WI38 (cell line): ENCODE measurements around the gene AFF3.
"Not testable (repeated sequence)": the region's sequence is repeated elsewhere in the genome, so short reads cannot be mapped to it uniquely, and the experiment has no call there.

Experiments used
- H3K4me3 ChIP-seq: 2 replicates; pipeline ENCODE4 v1.5.1; 2011; ENCODE audit warnings: low read depth, mild to moderate bottlenecking, control low read depth, low read length
- TF ChIP-seq, protein P1 (sequence below): IDR thresholded peaks from 2 replicates; pipeline ENCODE4 v1.5.1; 2012; ENCODE audit warnings: low read depth, mild to moderate bottlenecking, control low read depth, low read length

The AFF3 gene

GRCh38 chr2:99776906-99777646 is 365.3 kb downstream of the AFF3 start:
- no peak overlapping the region for H3K4me3 ChIP-seq
- TF ChIP-seq, protein P1, sequence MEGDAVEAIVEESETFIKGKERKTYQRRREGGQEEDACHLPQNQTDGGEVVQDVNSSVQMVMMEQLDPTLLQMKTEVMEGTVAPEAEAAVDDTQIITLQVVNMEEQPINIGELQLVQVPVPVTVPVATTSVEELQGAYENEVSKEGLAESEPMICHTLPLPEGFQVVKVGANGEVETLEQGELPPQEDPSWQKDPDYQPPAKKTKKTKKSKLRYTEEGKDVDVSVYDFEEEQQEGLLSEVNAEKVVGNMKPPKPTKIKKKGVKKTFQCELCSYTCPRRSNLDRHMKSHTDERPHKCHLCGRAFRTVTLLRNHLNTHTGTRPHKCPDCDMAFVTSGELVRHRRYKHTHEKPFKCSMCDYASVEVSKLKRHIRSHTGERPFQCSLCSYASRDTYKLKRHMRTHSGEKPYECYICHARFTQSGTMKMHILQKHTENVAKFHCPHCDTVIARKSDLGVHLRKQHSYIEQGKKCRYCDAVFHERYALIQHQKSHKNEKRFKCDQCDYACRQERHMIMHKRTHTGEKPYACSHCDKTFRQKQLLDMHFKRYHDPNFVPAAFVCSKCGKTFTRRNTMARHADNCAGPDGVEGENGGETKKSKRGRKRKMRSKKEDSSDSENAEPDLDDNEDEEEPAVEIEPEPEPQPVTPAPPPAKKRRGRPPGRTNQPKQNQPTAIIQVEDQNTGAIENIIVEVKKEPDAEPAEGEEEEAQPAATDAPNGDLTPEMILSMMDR: no peak

DNA sequence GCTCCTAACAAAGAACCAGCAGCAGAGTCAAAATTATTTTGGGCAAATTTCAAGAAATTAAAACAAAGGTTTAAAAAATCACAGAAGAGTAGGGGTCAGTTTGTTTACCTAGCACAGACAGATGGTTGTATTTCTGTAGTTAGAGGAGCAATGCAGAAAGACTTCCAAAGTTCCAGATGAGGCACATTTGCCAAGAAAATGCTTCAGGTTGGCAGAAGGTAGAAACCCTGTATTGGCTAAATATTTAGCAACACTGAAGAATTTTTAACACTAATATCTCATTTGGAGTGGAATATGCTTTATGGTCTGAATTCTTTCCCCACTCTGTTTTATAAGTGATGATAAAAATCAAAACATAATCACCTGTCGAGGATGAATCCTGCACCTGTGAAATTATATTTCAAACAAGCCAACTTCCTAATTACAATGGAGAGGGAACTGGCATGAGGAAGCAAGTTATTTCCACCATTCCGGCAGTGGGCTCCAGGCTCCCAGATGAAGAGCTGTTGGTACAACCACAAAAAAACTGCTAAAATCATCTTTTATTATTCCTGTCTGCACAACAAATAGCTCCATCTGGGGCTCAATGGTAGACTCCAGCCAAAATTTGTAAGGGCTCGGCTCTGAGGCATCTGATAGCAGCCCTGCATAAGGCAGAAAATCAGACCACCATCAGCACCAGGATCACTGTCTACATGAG is 366.0 kb downstream of the AFF3 start:
- TF ChIP-seq, protein P1: no peak
- no peak overlapping the region for H3K4me3 ChIP-seq

DNA sequence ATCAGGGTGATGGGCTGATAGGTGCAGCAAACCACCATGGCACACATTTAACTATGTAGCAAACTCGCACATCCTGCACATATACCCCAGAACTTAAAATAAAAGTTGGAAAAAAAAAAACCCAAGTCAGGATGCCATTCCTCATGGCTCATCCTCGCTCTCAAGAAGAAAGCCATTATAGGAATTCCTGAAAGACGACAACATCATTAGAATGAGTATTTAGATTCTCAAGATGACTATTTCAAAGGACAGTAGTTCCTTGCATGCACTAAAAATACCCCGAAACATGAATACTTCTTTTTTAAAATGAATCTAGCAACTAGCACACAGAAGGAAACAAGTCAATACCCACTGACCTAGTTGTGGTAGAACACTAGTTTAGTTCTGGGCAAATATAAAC is 366.8 kb downstream of the AFF3 start:
- TF ChIP-seq, protein P1: no peak
- no peak overlapping the region for H3K4me3 ChIP-seq

GRCh38 chr2:99773642-99774041 is 368.7 kb downstream of the AFF3 start:
- not testable (repeated sequence) for H3K4me3 ChIP-seq

DNA sequence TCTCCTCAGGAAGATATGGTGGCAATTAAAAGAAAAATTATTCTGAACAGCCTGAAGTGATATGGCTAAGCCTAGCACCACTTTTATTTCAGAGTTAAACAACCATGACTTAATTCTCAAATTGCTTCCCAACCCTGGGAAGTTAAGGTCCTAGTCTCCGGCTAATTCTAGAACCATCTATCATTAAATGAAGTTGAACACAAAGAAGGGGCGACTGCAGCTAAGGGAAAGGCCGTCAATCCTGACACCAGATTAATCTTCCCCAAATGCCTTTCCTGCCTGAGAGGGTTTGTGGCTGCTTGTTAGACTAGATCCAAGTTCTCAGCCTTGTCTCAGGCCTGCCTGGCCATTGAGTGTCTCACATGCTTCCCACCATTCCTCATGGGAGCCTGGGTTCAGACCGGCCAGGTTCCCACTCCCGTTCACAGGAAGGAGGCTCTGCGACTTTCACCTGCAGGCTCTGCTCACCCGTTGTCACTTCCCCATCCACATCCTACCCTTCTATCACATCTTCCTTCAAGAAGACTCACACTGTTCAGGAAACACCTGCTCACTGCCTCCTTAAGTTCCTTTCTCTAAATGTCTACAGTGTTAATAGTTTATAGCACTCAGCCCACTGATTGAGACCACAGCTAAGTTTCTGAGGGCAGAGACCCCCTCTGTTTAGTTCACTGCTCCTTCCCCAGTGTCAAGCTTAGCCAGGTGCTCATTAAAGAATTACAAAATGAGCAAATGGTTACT is 369.6 kb downstream of the AFF3 start:
- TF ChIP-seq, protein P1: no peak
- no peak overlapping the region for H3K4me3 ChIP-seq

DNA sequence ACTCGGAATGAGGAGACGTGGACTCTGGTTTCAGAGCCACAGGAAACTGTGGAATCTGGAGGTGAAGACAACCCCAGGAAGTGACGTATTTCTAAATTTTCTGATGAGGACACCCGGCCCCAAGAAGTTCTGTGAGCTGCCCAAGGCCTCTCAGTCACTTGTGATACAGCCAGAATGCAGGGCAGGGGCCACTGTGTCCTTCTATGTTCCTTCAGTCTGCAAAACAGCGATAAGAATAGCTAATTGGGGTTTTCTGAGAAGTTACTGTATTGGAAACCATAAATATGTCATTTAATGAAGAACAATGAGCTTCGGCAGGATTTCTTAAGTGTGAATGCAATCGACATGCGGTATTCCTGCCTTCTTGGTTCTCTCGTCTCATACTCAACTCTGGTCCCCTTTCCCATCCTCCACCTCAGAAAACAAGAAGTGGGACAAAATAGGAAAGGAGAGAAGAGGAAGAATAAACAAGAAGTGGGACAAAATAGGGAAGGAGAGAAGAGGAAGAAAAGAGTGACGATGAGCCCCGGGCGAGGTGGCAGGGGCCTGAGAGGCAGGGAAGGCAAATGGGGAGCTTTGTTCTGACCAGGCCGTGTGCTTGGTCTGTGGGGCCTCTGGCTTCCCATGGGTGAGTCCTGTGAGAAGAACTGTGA is 370.6 kb downstream of the AFF3 start:
- H3K4me3 ChIP-seq: no peak overlapping the region
- TF ChIP-seq, protein P1: no peak

- TF ChIP-seq, protein P1: no peak
- H3K4me3 ChIP-seq: no peak overlapping the region
These were observed 371.5 kb downstream of the AFF3 start for GRCh38 chr2:99770876-99771275.
